ENCODE results near the gene SPTLC2.

SPTLC2 gene

GRCh38 chr14:77613201-77613600 is 3.2 kb downstream of the SPTLC2 start:
- DNase-seq (ENCODE audit: low spot score): no peak
- in situ Hi-C loops (cut with MboI; ENCODE audit: low pct_unique_long_range_greater_than_20kb, low sequenced_read_pairs, unreplicated experiment): no loop called here
- no peak for TF ChIP-seq CTCF (IDR thresholded peaks at IDR 0.05; ENCODE audit: extremely low read depth, insufficient read depth, missing control alignments)

- no peak for TF ChIP-seq CTCF (IDR thresholded peaks at IDR 0.05; ENCODE audit: extremely low read depth, insufficient read depth, missing control alignments)
- DNase-seq (ENCODE audit: low spot score): no peak
- in situ Hi-C loops (cut with MboI; ENCODE audit: low pct_unique_long_range_greater_than_20kb, low sequenced_read_pairs, unreplicated experiment): no loop called here
Measured at GRCh38 chr14:77612011-77612620, 4.3 kb downstream of the SPTLC2 start.

- no peak for TF ChIP-seq CTCF (IDR thresholded peaks at IDR 0.05; ENCODE audit: extremely low read depth, insufficient read depth, missing control alignments)
- in situ Hi-C loops (cut with MboI; ENCODE audit: low pct_unique_long_range_greater_than_20kb, low sequenced_read_pairs, unreplicated experiment): no loop called here
- DNase-seq (ENCODE audit: low spot score): no peak
Measured at GRCh38 chr14:77610553-77610952, 5.9 kb downstream of the SPTLC2 start.

GRCh38 chr14:77609922-77610321 is 6.5 kb downstream of the SPTLC2 start:
- DNase-seq (ENCODE audit: low spot score): no peak
- in situ Hi-C loops (cut with MboI; ENCODE audit: low pct_unique_long_range_greater_than_20kb, low sequenced_read_pairs, unreplicated experiment): no loop called here
- TF ChIP-seq CTCF (IDR thresholded peaks at IDR 0.05; ENCODE audit: extremely low read depth, insufficient read depth, missing control alignments): no peak

- TF ChIP-seq CTCF (IDR thresholded peaks at IDR 0.05; ENCODE audit: extremely low read depth, insufficient read depth, missing control alignments): no peak
- in situ Hi-C loops (cut with MboI; ENCODE audit: low pct_unique_long_range_greater_than_20kb, low sequenced_read_pairs, unreplicated experiment): no loop called here
- no peak for DNase-seq (ENCODE audit: low spot score)
Measured at GRCh38 chr14:77607741-77608302, 8.6 kb downstream of the SPTLC2 start.

- no peak for TF ChIP-seq CTCF (IDR thresholded peaks at IDR 0.05; ENCODE audit: extremely low read depth, insufficient read depth, missing control alignments)
- no peak for DNase-seq (ENCODE audit: low spot score)
Measured at GRCh38 chr14:77605392-77605972, 11.0 kb downstream of the SPTLC2 start.

More at GRCh38 chr14:77605392-77605972, 11.0 kb downstream of the SPTLC2 start:
- in situ Hi-C loops (cut with MboI; ENCODE audit: low pct_unique_long_range_greater_than_20kb, low sequenced_read_pairs, unreplicated experiment): no loop called here
